HEK293 (cell line): Measurements from ENCODE around the gene ZNF200.
"Not testable (repeated sequence)": the region's sequence is repeated elsewhere in the genome, so short reads cannot be mapped to it uniquely, and the experiment has no call there.

ENCODE experiments used
- CTCF ChIA-PET: fragments of 350-600 bp; formaldehyde crosslinking; extraction: SDS; loops from one replicate; lab custom pipeline; 2021; ENCODE audit warnings: antibody characterized with exemption; lab: Yijun Ruan, JAX
- POLR2A ChIA-PET: fragments of 300-600 bp; formaldehyde crosslinking; extraction: SDS; loops from one replicate; lab custom pipeline; 2020; ENCODE audit warnings: antibody characterized with exemption, inconsistent platforms; lab: Yijun Ruan, JAX
- H3K27ac ChIP-seq: fragments of 200-500 bp; sonication (Bioruptor generic); 2 replicates; pipeline ENCODE4 v1.5.1; 2014; ENCODE audit warnings: low read depth, low read length, control low read depth, inconsistent platforms; ENCODE audit errors: extremely low read depth
- H3K36me3 ChIP-seq, 2 experiments: fragments of 200-500 bp in 1 of 2; sonication (Bioruptor generic) in 1 of 2; 1 replicate in 1 of 2; 2 replicates in 1 of 2; pipeline ENCODE4 v1.5.1; 2014 to 2017; ENCODE audit warnings: inconsistent platforms in 2 of 2, low read length in 2 of 2; ENCODE audit not compliant: control insufficient read depth in 2 of 2, insufficient read depth in 1 of 2
- H3K4me1 ChIP-seq: fragments of 200-500 bp; sonication (Bioruptor generic); 2 replicates; pipeline ENCODE4 v1.5.1; 2014; ENCODE audit warnings: mild to moderate bottlenecking, low read length, inconsistent platforms; ENCODE audit not compliant: control insufficient read depth, insufficient read depth
- H3K4me3 ChIP-seq: 2 replicates; pipeline ENCODE4 v1.5.1; 2011; ENCODE audit warnings: low read depth, mild to moderate bottlenecking, control low read depth, low read length, moderate library complexity
- H3K9me3 ChIP-seq: fragments of 200-500 bp; sonication (Bioruptor generic); 2 replicates; pipeline ENCODE4 v1.5.1; 2014; ENCODE audit warnings: low read depth, low read length, inconsistent platforms; ENCODE audit not compliant: control insufficient read depth, insufficient read depth
- FEZF1 ChIP-seq: fragments of 450-650 bp; formaldehyde crosslinking; IDR thresholded peaks from 2 replicates; pipeline ENCODE4 v1.5.1; 2016; ENCODE audit warnings: missing biosample characterization, missing genetic modification characterization
- KLF8 ChIP-seq: fragments of 450-650 bp; formaldehyde crosslinking; IDR thresholded peaks from 2 replicates; pipeline ENCODE4 v1.5.1; 2016; ENCODE audit warnings: missing biosample characterization, missing genetic modification characterization
- PRDM2 ChIP-seq: fragments of 450-650 bp; formaldehyde crosslinking; IDR thresholded peaks from 2 replicates; pipeline ENCODE4 v1.5.1; 2016; ENCODE audit warnings: missing biosample characterization, missing genetic modification characterization, borderline replicate concordance
- ZNF366 ChIP-seq: fragments of 450-650 bp; formaldehyde crosslinking; conservative IDR thresholded peaks from 2 replicates; pipeline ENCODE4 v1.5.1; 2016; ENCODE audit warnings: missing biosample characterization, missing genetic modification characterization
- ZNF37A ChIP-seq: fragments of 450-650 bp; IDR thresholded peaks from 2 replicates; pipeline ENCODE4 v1.5.1; 2018; ENCODE audit warnings: missing biosample characterization, missing genetic modification characterization
- ZNF596 ChIP-seq: fragments of 450-650 bp; IDR thresholded peaks from 2 replicates; pipeline ENCODE4 v1.5.0; 2018; ENCODE audit warnings: missing biosample characterization, mild to moderate bottlenecking, missing genetic modification characterization, moderate library complexity
- TF ChIP-seq, protein P1 (sequence below): fragments of 450-650 bp; formaldehyde crosslinking; IDR thresholded peaks from 2 replicates; pipeline ENCODE4 v1.5.0; 2017; ENCODE audit warnings: missing biosample characterization, missing genetic modification characterization, borderline replicate concordance
- TF ChIP-seq, protein P2 (sequence below): fragments of 450-650 bp; formaldehyde crosslinking; IDR thresholded peaks from 2 replicates; pipeline ENCODE4 v1.5.1; 2017; ENCODE audit warnings: missing biosample characterization, missing genetic modification characterization
- TF ChIP-seq, protein P3 (sequence below): fragments of 450-650 bp; formaldehyde crosslinking; IDR thresholded peaks from 2 replicates; pipeline ENCODE4 v1.5.1; 2017; ENCODE audit warnings: missing biosample characterization, missing genetic modification characterization

ZNF200 gene

DNA sequence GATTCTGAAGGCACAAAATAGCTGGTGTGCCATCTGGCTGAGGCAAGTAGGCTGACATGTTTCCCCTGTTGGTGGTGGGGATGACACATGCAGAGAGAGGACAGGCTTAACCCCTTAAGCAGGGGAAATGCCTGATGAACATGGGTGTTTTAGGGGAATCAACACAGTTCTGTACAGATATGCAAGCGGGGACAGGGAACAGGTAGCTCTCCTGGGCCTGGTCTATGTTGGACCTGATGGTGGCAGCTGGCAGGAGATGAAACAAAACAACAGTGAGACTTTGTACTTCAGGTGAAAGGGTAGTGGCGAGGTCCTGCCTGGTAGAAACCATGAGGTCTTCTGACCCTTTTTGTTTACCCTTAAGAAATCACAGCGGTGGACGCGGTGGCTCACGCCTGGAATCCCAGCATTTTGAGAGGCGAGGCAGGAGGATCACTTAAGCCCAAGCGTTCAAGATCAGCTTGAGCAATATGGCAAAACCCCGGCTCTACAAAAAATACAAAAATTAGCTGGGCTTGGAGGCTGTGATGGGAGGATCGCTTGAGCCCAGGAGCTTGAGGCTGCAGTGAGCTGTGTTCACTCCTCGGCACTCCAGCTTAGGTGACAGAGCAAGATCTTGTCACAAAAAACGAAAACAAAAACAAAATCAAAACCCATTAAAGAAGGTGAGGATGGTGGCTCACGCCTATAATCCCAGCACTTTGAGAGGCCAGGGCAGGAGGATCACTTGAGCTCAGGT lies 36.5 kb downstream of the ZNF200 start (continued):
- TF ChIP-seq, protein P1, sequence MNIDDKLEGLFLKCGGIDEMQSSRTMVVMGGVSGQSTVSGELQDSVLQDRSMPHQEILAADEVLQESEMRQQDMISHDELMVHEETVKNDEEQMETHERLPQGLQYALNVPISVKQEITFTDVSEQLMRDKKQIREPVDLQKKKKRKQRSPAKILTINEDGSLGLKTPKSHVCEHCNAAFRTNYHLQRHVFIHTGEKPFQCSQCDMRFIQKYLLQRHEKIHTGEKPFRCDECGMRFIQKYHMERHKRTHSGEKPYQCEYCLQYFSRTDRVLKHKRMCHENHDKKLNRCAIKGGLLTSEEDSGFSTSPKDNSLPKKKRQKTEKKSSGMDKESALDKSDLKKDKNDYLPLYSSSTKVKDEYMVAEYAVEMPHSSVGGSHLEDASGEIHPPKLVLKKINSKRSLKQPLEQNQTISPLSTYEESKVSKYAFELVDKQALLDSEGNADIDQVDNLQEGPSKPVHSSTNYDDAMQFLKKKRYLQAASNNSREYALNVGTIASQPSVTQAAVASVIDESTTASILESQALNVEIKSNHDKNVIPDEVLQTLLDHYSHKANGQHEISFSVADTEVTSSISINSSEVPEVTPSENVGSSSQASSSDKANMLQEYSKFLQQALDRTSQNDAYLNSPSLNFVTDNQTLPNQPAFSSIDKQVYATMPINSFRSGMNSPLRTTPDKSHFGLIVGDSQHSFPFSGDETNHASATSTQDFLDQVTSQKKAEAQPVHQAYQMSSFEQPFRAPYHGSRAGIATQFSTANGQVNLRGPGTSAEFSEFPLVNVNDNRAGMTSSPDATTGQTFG: no peak

DNA sequence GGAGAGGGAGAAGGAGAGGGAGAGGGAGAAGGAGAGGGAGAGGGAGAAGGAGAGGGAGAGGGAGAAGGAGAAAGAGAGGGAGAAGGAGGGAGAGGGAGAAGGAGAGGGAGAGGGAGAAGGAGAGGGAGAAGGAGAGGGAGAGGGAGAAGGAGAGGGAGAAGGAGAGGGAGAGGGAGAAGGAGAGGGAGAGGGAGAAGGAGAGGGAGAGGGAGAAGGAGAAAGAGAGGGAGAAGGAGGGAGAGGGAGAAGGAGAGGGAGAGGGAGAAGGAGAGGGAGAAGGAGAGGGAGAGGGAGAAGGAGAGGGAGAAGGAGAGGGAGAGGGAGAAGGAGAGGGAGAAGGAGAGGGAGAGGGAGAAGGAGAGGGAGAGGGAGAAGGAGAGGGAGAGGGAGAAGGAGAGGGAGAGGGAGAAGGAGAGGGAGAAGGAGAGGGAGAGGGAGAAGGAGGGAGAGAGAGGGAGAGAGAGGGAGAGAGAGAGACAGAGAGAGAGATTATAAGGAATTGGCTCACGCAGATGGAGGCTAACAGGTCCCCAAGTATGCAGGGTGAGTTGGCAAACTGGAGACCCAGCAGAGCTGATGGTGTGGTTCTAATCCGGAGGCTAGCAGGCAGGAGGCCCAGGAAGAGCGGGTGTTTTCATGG lies 37.1 kb downstream of the ZNF200 start:
- H3K4me1 ChIP-seq, H3K9me3 ChIP-seq, POLR2A ChIA-PET, H3K4me3 ChIP-seq, CTCF ChIA-PET, H3K27ac ChIP-seq, H3K36me3 ChIP-seq: not testable (repeated sequence)
- TF ChIP-seq ZNF366 (tag by site-specific recombination) (0 out of 2 replicates have a peak, but pooled peaks have one; percentile 22), ZNF596 (tag by site-specific recombination) (peak; percentile 76)

GRCh38 chr16:3195975-3196374 lies 39.0 kb downstream of the ZNF200 start:
- Histone ChIP-seq H3K36me3 (no peaks in the 10 kb centered on the region), H3K27ac (no peak overlapping the region), H3K9me3 (no peaks in the 10 kb centered on the region), H3K4me1 (no peaks in the 10 kb centered on the region), H3K4me3 (no peak overlapping the region)
- ChIA-PET CTCF (no interaction called here), POLR2A (no interaction called here)
- TF ChIP-seq ZNF37A (tag by site-specific recombination): no peak
- TF ChIP-seq, protein P2, sequence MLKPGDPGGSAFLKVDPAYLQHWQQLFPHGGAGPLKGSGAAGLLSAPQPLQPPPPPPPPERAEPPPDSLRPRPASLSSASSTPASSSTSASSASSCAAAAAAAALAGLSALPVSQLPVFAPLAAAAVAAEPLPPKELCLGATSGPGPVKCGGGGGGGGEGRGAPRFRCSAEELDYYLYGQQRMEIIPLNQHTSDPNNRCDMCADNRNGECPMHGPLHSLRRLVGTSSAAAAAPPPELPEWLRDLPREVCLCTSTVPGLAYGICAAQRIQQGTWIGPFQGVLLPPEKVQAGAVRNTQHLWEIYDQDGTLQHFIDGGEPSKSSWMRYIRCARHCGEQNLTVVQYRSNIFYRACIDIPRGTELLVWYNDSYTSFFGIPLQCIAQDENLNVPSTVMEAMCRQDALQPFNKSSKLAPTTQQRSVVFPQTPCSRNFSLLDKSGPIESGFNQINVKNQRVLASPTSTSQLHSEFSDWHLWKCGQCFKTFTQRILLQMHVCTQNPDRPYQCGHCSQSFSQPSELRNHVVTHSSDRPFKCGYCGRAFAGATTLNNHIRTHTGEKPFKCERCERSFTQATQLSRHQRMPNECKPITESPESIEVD (tag by site-specific recombination): no peak
- TF ChIP-seq FEZF1 (tag by site-specific recombination): no peak
- TF ChIP-seq, protein P3, sequence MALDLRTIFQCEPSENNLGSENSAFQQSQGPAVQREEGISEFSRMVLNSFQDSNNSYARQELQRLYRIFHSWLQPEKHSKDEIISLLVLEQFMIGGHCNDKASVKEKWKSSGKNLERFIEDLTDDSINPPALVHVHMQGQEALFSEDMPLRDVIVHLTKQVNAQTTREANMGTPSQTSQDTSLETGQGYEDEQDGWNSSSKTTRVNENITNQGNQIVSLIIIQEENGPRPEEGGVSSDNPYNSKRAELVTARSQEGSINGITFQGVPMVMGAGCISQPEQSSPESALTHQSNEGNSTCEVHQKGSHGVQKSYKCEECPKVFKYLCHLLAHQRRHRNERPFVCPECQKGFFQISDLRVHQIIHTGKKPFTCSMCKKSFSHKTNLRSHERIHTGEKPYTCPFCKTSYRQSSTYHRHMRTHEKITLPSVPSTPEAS: no peak
- no peak for TF ChIP-seq KLF8 (tag by site-specific recombination)
- no peak for TF ChIP-seq PRDM2 (tag by site-specific recombination)
